Natural killer cell (primary cell): ENCODE data around the gene DHX36. TPM values are rescaled to one million over a fixed set of nuclear protein-coding genes. Genes with fewer than 3 reads are reported as not detected.

Source experiments
- ATAC-seq, 3 donors: fragments of 150-1000 bp in 2 of 3; fragments of 200-7000 bp in 1 of 3; cut with Tn5 transposase; 1 replicate in 1 of 3; 2 replicates in 2 of 3; pipeline ENCODE4 v1.10.0; 2021; ENCODE audit warnings: mild to moderate bottlenecking in 2 of 3, moderate library complexity in 2 of 3
- DNase-seq, 2 donors: peaks; one replicate each; pipeline versions ENCODE4 v3.0.0 to v3.0.0-alpha.2; 2013 to 2021; ENCODE audit warnings: mixed read lengths in 1 of 2
- H3K27ac ChIP-seq: one replicate; pipeline ENCODE4 v1.5.1; 2013; ENCODE audit warnings: mild to moderate bottlenecking, low read length
- H3K27me3 ChIP-seq: one replicate; pipeline ENCODE4 v1.6.1; 2013; ENCODE audit warnings: low read length; ENCODE audit not compliant: control insufficient read depth, insufficient read depth
- H3K36me3 ChIP-seq: one replicate; pipeline ENCODE4 v1.6.1; 2013; ENCODE audit warnings: low read length; ENCODE audit not compliant: control insufficient read depth, insufficient read depth
- H3K4me1 ChIP-seq: one replicate; pipeline ENCODE4 v1.6.1; 2013; ENCODE audit warnings: low read length; ENCODE audit not compliant: control insufficient read depth, insufficient read depth
- H3K4me3 ChIP-seq: one replicate; pipeline ENCODE4 v1.5.1; 2013; ENCODE audit warnings: low read length
- H3K9me3 ChIP-seq: one replicate; pipeline ENCODE4 v1.6.1; 2013; ENCODE audit warnings: low read length; ENCODE audit not compliant: control insufficient read depth, insufficient read depth
- H3K27ac Mint-ChIP-seq, 2 donors: one replicate each; pipeline ENCODE4 v1.8.0; 2022; ENCODE audit warnings: mild to moderate bottlenecking in 2 of 2, mixed read lengths in 2 of 2, moderate library complexity in 1 of 2
- H3K27me3 Mint-ChIP-seq, 2 donors: one replicate each; pipeline ENCODE4 v1.8.0; 2022; ENCODE audit warnings: low read depth in 2 of 2, mixed read lengths in 2 of 2
- H3K36me3 Mint-ChIP-seq: one replicate; pipeline ENCODE4 v1.8.0; 2022; ENCODE audit warnings: mixed read lengths
- H3K4me1 Mint-ChIP-seq, 2 donors: one replicate each; pipeline ENCODE4 v1.8.0; 2022; ENCODE audit warnings: mixed read lengths in 2 of 2
- H3K4me3 Mint-ChIP-seq: one replicate; pipeline ENCODE4 v1.8.0; 2022; ENCODE audit warnings: mild to moderate bottlenecking, moderate library complexity, mixed read lengths
- H3K9me3 Mint-ChIP-seq, 2 donors: one replicate each; pipeline ENCODE4 v1.8.0; 2022; ENCODE audit warnings: mixed read lengths in 2 of 2
- CTCF ChIP-seq: fragments of 200-600 bp; IDR thresholded peaks from one replicate; pipeline ENCODE4 v1.8.0; 2022; ENCODE audit warnings: antibody characterized with exemption
- WGBS: methylation state at CpG from one replicate; pipeline ENCODE4 v1.1.7; 2013; ENCODE audit warnings: missing lambda C conversion rate; ENCODE audit not compliant: insufficient coverage; 5-methylcytosine and 5-hydroxymethylcytosine counted together
- intact Hi-C: fragments of 100-400 bp; cut with micrococcal nuclease; formaldehyde crosslinking; loops from one replicate; pipeline ENCODE4 v1.14.2; 2022
- total RNA-seq, 4 donors: library from RNA; stranded (reverse); fragments of 120-200 nt in 1 of 4; gene quantifications; one replicate each; pipeline versions ENCODE4 v1.2.3 to v1.2.4, GENCODE V29; 2013 to 2022

The DHX36 gene
- total RNA-seq, 3 donors from 2014 or later (not counting 1 experiment from before 2014, with no cell fraction given): 97.3 to 111 (median 102) TPM

GRCh38 chr3:154338570-154338969 lies 14.3 kb upstream of the DHX36 start:
- no peaks in the 10 kb centered on the region for H3K4me1 ChIP-seq
- Mint-ChIP-seq H3K27ac (no peak overlapping the region), H3K27me3 (peaks cover 15 to 16% of the 10 kb centered on the region in 2 donors), H3K36me3 (no peaks in the 10 kb centered on the region), H3K9me3 (no peaks in the 10 kb centered on the region), H3K4me3 (no peak overlapping the region), H3K4me1 (no peaks in the 10 kb centered on the region)
- intact Hi-C loops: loop anchor here (10.0 kb wide), 1 partner anchor 986 kb away; no protein-coding TSS in a partner anchor
- WGBS: 92% methylated on average over 3 of the region's 4 CpGs
- ATAC-seq: no peak
- peaks cover 4% of the 10 kb centered on the region for H3K27me3 ChIP-seq
- H3K9me3 ChIP-seq: no peaks in the 10 kb centered on the region
- H3K36me3 ChIP-seq: no peaks in the 10 kb centered on the region
- TF ChIP-seq CTCF: no peak
- H3K4me3 ChIP-seq: no peak overlapping the region
- no peak overlapping the region for H3K27ac ChIP-seq
- DNase-seq: no peak

GRCh38 chr3:154338008-154338407 lies 13.7 kb upstream of the DHX36 start:
- TF ChIP-seq CTCF: no peak
- H3K4me3 ChIP-seq: no peak overlapping the region
- H3K27me3 ChIP-seq: peaks cover 4% of the 10 kb centered on the region
- H3K27me3 Mint-ChIP-seq: peaks cover 12 to 16% of the 10 kb centered on the region in 2 donors
- H3K27ac Mint-ChIP-seq: no peak overlapping the region
- no peak for ATAC-seq
- intact Hi-C loops: loop anchor here (10.0 kb wide), 1 partner anchor 987 kb away; no protein-coding TSS in a partner anchor
- H3K9me3 ChIP-seq: no peaks in the 10 kb centered on the region
- H3K27ac ChIP-seq: no peak overlapping the region
- no peaks in the 10 kb centered on the region for H3K4me1 Mint-ChIP-seq
- H3K9me3 Mint-ChIP-seq: no peaks in the 10 kb centered on the region
- no peak overlapping the region for H3K4me3 Mint-ChIP-seq
- no peak for DNase-seq
- no peaks in the 10 kb centered on the region for H3K36me3 Mint-ChIP-seq
- 92% methylated on average over 5 of the region's 6 CpGs for WGBS
- H3K4me1 ChIP-seq: no peaks in the 10 kb centered on the region
- H3K36me3 ChIP-seq: no peaks in the 10 kb centered on the region

GRCh38 chr3:154334973-154335420 lies 10.7 kb upstream of the DHX36 start:
- no peaks in the 10 kb centered on the region for H3K4me1 ChIP-seq
- H3K4me3 Mint-ChIP-seq: no peak overlapping the region
- intact Hi-C loops: loop anchor here (1.0 to 10.0 kb wide), 2 partner anchors 990 to 1367 kb away; no protein-coding TSS in a partner anchor
- peak; percentile 72 for TF ChIP-seq CTCF
- WGBS: no CpG with 5 or more reads among the region's 3 CpGs
- no peak overlapping the region for H3K27ac ChIP-seq
- H3K4me1 Mint-ChIP-seq: no peaks in the 10 kb centered on the region
- H3K36me3 Mint-ChIP-seq: no peaks in the 10 kb centered on the region
- H3K36me3 ChIP-seq: no peaks in the 10 kb centered on the region
- peaks cover 4% of the 10 kb centered on the region for H3K27me3 ChIP-seq
- no peaks in the 10 kb centered on the region for H3K9me3 ChIP-seq
- ATAC-seq: peak in 1 of 3 donors; percentile 55
- no peak overlapping the region for H3K27ac Mint-ChIP-seq
- peak in 1 of 2 donors; percentile 62 for DNase-seq
- no peak overlapping the region for H3K4me3 ChIP-seq
- H3K27me3 Mint-ChIP-seq: peaks cover 16 to 22% of the 10 kb centered on the region in 2 donors
- H3K9me3 Mint-ChIP-seq: no peaks in the 10 kb centered on the region

GRCh38 chr3:154327871-154328270 lies 3.6 kb upstream of the DHX36 start:
- DNase-seq: no peak
- no peak for ATAC-seq
- H3K9me3 ChIP-seq: no peaks in the 10 kb centered on the region
- H3K9me3 Mint-ChIP-seq: no peaks in the 10 kb centered on the region
- peaks cover 6 to 11% of the 10 kb centered on the region in 2 donors for H3K4me1 Mint-ChIP-seq
- H3K4me3 Mint-ChIP-seq: no peak overlapping the region
- no peak overlapping the region for H3K4me3 ChIP-seq
- H3K36me3 ChIP-seq: no peaks in the 10 kb centered on the region
- intact Hi-C loops: no loop called here
- no peak for TF ChIP-seq CTCF
- no peaks in the 10 kb centered on the region for H3K36me3 Mint-ChIP-seq
- no peak overlapping the region for H3K27ac Mint-ChIP-seq
- H3K4me1 ChIP-seq: peaks cover 4% of the 10 kb centered on the region
- H3K27me3 ChIP-seq: no peaks in the 10 kb centered on the region
- no peak overlapping the region for H3K27ac ChIP-seq
- H3K27me3 Mint-ChIP-seq: peaks cover 7 to 17% of the 10 kb centered on the region in 2 donors
